Lower leg skin (tissue), 3 donors: ENCODE data around the gene EPB41L4B.

Experiments
- POLR2A ChIP-seq, 2 donors: fragments of 450-650 bp; IDR thresholded peaks; one replicate each; pipeline ENCODE4 v1.6.1; 2016 to 2017; ENCODE audit warnings: antibody characterized with exemption in 2 of 2, mild to moderate bottlenecking in 1 of 2, moderate library complexity in 1 of 2
- TF ChIP-seq, protein P1 (sequence below), 3 donors: fragments of 450-650 bp; IDR thresholded peaks; one replicate each; pipeline ENCODE4 v1.5.1; 2016; ENCODE audit warnings: antibody characterized with exemption in 3 of 3, mild to moderate bottlenecking in 3 of 3, moderate library complexity in 2 of 3

DNA sequence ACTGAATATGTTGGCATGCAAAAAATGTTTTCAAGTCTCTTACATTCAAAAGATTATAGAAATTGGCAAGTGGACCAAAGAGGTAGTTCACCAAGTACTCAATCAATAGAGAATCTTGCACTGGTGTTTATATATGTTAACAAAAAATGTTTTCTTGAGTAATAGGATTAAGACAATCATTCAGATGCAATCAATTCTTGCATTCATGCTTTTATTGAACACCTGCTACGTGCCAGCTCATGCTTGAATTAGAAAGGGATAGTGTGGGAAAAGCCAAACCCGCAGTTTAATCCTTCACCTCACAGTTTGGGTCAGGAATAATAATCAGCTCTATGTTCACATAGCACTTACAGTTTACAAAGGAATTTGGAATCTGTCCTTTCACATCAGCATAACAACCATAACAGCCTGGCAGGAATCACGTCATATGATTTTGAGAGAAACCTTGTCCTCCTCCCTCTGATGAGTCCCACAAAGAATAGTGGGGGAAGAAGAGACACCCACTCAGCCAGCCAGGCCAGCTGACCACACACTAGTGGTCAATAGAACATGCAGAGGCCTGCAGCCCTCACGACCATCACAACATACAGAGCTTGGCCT is 117.0 kb downstream of the EPB41L4B start:
- no peak for TF ChIP-seq POLR2A (IDR thresholded peaks at IDR 0.05)
- TF ChIP-seq, protein P1, sequence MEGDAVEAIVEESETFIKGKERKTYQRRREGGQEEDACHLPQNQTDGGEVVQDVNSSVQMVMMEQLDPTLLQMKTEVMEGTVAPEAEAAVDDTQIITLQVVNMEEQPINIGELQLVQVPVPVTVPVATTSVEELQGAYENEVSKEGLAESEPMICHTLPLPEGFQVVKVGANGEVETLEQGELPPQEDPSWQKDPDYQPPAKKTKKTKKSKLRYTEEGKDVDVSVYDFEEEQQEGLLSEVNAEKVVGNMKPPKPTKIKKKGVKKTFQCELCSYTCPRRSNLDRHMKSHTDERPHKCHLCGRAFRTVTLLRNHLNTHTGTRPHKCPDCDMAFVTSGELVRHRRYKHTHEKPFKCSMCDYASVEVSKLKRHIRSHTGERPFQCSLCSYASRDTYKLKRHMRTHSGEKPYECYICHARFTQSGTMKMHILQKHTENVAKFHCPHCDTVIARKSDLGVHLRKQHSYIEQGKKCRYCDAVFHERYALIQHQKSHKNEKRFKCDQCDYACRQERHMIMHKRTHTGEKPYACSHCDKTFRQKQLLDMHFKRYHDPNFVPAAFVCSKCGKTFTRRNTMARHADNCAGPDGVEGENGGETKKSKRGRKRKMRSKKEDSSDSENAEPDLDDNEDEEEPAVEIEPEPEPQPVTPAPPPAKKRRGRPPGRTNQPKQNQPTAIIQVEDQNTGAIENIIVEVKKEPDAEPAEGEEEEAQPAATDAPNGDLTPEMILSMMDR (IDR thresholded peaks at IDR 0.05), result no peak
